NB4 (cell line): ENCODE results near the gene WDR70.

Experiments
- CTCF ChIP-seq: IDR thresholded peaks from one replicate; pipeline ENCODE4 v1.5.1; 2012; ENCODE audit warnings: low read depth, low read length
- MAX ChIP-seq: IDR thresholded peaks from 2 replicates; pipeline ENCODE4 v1.6.1; 2011; ENCODE audit warnings: low read depth, low read length
- MYC ChIP-seq: IDR thresholded peaks from 2 replicates; pipeline ENCODE4 v1.6.1; 2011; ENCODE audit warnings: low read depth, low read length
- POLR2A ChIP-seq: IDR thresholded peaks from 2 replicates; pipeline ENCODE4 v1.6.1; 2011; ENCODE audit warnings: mild to moderate bottlenecking; ENCODE audit not compliant: insufficient read length; ENCODE audit errors: extremely low read depth

DNA sequence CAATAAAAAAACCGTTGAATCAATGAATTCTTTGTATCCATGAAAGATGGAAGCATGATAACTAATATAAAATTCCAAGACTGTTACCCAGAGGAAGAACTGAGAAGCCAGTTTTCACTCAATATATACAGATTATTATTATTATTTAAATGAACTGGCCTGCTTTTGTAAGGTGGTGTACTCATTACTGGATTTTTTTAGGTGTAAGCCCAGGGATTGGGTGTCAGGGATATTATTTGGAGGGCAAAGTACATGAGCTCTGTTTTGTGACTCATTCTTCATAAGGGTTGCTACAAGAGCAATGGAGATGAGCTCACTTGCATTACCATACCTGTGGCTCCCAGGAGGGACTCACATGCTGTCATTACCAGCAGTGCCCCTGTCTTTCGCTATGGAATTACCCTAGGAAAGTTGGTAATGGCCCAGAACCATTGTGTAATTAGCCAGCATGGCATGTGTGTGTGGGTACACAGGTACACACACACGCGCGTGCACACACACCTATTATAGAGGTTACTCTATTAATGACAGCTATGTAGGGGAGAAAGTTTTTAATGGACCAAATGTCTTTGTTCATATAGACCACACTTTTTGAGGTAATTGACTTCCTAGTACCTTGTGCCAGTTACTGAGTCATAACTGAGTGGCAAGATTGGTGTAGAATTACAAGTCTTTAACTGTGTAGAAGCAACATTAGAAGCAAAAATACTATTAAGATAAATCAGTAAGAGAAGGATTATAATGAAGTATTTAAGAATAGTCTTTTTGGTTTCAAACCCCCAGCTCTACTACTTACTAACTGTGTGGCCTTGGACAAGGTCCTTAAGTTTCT, 317.3 kb downstream of the WDR70 start:
- TF ChIP-seq CTCF (no peak), POLR2A (no peak), MAX (no peak), MYC (no peak)
